Uterus (tissue), 2 donors: ENCODE results near the gene RBM15.

Source experiments
- POLR2A ChIP-seq, 2 donors: fragments of 450-650 bp; IDR thresholded peaks; one replicate each; pipeline ENCODE4 v1.6.1; 2016; ENCODE audit warnings: antibody characterized with exemption in 2 of 2, mild to moderate bottlenecking in 1 of 2, moderate library complexity in 1 of 2
- TF ChIP-seq, protein P1 (sequence below), 4 experiments: fragments of 200-600 bp in 2 of 4; fragments of 450-650 bp in 2 of 4; sonication (generic) in 2 of 4; IDR thresholded peaks; one replicate each; pipeline ENCODE4 v1.5.1; 2016 to 2019; ENCODE audit warnings: antibody characterized with exemption in 4 of 4, mild to moderate bottlenecking in 2 of 4, moderate library complexity in 1 of 4

DNA sequence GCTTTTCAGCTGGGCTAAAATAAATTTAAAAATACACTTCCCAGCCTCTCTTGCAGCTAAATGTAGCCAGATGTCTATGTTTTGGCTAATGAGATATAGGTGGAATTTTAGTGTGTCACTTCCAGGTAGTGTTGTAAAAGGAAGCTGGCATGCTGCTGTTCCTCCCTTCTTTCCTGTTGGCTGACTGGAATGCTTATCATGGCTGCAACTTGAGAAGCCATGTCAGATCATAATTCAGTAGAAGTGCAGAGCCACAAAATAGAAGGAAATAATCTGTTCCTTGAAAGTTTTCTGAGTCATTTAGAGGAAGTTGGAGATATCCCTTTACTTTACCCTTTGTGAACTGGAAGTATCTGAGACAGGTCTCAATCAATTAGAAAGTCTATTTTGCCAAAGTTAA is 10.9 kb upstream of the RBM15 start:
- TF ChIP-seq, protein P1, sequence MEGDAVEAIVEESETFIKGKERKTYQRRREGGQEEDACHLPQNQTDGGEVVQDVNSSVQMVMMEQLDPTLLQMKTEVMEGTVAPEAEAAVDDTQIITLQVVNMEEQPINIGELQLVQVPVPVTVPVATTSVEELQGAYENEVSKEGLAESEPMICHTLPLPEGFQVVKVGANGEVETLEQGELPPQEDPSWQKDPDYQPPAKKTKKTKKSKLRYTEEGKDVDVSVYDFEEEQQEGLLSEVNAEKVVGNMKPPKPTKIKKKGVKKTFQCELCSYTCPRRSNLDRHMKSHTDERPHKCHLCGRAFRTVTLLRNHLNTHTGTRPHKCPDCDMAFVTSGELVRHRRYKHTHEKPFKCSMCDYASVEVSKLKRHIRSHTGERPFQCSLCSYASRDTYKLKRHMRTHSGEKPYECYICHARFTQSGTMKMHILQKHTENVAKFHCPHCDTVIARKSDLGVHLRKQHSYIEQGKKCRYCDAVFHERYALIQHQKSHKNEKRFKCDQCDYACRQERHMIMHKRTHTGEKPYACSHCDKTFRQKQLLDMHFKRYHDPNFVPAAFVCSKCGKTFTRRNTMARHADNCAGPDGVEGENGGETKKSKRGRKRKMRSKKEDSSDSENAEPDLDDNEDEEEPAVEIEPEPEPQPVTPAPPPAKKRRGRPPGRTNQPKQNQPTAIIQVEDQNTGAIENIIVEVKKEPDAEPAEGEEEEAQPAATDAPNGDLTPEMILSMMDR (IDR thresholded peaks at IDR 0.05), result no peak
- no peak for TF ChIP-seq POLR2A (IDR thresholded peaks at IDR 0.05)
